ENCODE data around the gene IGFBPL1. TPM values are rescaled to one million over a fixed set of nuclear protein-coding genes. Genes with fewer than 3 reads are reported as not detected.

Gene IGFBPL1
- total RNA-seq, 2 experiments from 2014 or later = not detected

GRCh38 chr9:38360839-38361472, 63.3 kb downstream of the IGFBPL1 start:
- ChIA-PET CTCF (no interaction called here), POLR2A (no interaction called here)

- POLR2A ChIA-PET = no interaction called here
- CTCF ChIA-PET = no interaction called here
Measured at GRCh38 chr9:38359689-38360385, 64.4 kb downstream of the IGFBPL1 start.

GRCh38 chr9:38359297-38359653, 65.0 kb downstream of the IGFBPL1 start:
- ChIA-PET CTCF (no interaction called here), POLR2A (no interaction called here)

DNA sequence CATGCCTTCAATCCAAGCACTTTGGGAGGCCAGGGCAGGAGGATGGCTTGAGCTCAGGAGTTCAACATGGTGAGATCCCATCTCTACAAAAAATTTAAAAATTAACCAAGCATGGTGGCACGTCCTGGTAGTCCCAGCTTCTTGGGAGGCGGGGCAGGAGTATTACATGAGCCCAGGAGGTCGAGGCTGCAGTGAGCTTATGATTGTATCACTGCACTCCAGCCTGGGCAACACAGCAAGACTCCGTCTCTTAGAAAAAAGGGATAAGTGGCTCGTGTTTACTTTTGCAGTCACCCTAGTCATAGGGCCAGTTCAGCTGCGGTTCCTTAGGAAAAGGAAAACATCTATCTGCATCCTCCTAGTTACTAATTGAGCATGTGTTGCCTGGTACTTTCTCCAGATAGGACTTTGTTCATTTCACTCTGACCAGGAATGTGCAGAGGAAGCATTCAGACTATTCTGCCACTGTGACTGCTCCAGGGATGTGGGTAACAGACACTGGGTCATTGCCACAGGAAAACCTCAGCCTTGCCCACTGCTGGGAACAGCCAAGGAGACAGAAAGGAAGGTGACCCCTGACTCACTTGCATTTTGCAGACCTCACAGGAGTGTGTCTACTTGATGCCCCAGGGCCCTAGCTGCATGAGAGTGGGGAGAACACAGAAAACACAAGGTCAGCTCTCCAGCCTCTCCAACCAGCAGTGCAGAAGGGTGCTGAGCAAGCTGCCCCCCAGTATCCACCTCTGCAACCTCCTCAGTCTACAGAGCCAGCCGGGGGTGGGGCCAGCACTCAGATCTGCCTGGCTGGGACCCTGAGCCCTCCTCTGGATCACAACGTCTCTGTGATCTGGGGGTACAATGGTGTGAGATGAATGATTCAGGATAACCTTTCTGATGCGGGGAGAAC, 65.6 kb downstream of the IGFBPL1 start:
- ChIA-PET CTCF (no interaction called here), POLR2A (no interaction called here)

DNA sequence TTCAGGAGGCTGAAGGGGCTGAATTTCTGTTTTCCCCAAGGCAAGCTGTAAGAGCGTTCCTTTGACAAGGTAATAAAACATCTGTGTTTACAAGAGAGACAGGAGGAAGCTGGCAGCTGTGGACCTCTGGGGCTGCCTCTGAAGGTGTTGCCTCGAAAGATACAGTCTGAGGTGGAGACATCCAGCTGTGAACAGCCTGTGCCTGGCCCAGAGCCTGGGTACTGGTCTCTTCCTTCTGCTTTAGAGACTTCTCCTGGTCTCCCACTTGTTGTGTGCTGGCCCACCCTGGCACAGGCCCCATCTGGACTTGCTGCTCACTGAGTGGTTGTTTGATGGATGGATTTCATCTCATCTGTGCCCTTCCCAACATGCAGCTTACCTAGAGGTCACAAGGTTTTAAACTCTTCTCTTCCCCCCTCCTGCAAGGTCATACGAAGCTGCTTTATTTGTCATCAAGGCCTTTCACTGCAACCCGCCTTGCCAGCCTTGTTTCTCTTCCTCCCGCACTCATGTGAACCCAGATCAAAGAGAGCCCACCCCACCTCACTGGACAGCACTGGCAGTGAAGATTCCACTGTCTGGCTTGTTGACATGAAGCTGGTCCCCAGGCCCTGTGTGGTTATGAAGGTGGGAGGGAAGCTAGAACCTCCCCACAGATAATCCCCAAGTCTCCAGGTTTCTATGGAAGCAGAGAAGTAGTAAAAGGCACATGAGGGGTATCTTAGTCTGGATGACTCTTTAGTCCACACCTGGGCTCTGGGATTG, 66.7 kb downstream of the IGFBPL1 start:
- ChIA-PET CTCF (no interaction called here), POLR2A (no interaction called here)

DNA sequence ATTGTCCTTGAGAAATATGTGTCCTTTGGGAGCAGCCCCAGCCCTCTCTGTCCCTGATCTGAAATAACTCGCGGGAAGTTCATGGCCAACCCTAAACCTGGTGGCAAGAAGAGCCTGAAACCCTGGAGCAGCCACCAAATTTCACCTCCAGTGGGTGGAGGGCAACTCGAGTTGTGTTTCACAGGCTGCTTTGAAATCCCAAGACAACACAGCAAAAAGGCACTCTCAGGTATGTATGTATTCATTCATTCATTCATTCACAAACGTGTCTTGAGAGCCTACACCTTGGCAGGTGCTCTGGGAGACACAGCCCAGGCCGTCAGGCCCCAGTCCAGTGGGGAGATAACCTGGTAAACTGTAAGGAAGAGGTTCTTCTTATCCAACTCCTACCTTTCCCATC, 67.4 kb downstream of the IGFBPL1 start:
- POLR2A ChIA-PET = no interaction called here
- CTCF ChIA-PET = no interaction called here

Other genes with a start within 250 kb of the IGFBPL1 start
- gene ALDH1B1, start 31.8 kb downstream of the IGFBPL1 start, total RNA-seq = 10 to 100 TPM; 30.4 to 33.8 TPM
- gene ANKRD18A, start 196.1 kb upstream of the IGFBPL1 start, total RNA-seq = 1 to 10 TPM; 2.1 to 3.2 TPM

Data from activated CD8-positive, alpha-beta memory T cell treated with anti-CD3 and anti-CD28 coated beads for 36 hours (primary cell).